Gastroesophageal sphincter (tissue), 4 donors: ENCODE measurements around the gene MRPL32. TPM values are rescaled to one million over a fixed set of nuclear protein-coding genes. Genes with fewer than 3 reads are reported as not detected.

Experiments
- ATAC-seq: fragments of 150-250 bp; one replicate; pipeline ENCODE4 v1.9.1; 2016; ENCODE audit warnings: mild to moderate bottlenecking, moderate library complexity
- H3K27ac ChIP-seq, 4 donors: fragments of 200-600 bp; sonication (generic) in 3 of 4; 1 replicate in 3 of 4; 2 replicates in 1 of 4; pipeline ENCODE4 v1.5.1; 2016 to 2019
- H3K27me3 ChIP-seq: fragments of 200-600 bp; sonication (generic); one replicate; pipeline ENCODE4 v1.5.1; 2019
- H3K36me3 ChIP-seq, 2 donors: fragments of 200-600 bp; sonication (generic); one replicate each; pipeline ENCODE4 v1.5.1; 2019; ENCODE audit warnings: control low read depth in 1 of 2
- H3K4me1 ChIP-seq, 3 donors: fragments of 200-600 bp; sonication (generic); 1 replicate in 2 of 3; 2 replicates in 1 of 3; pipeline ENCODE4 v1.5.1; 2016 to 2019; ENCODE audit warnings: control low read depth in 2 of 3
- H3K4me3 ChIP-seq, 2 donors: fragments of 200-600 bp; sonication (generic); one replicate each; pipeline ENCODE4 v1.5.1; 2019; ENCODE audit warnings: mild to moderate bottlenecking in 1 of 2, moderate library complexity in 1 of 2
- H3K9me3 ChIP-seq, 3 donors: fragments of 200-600 bp; sonication (generic); one replicate each; pipeline ENCODE4 v1.5.1; 2017 to 2019; ENCODE audit warnings: control low read depth in 2 of 3
- CTCF ChIP-seq, 4 experiments: fragments of 200-600 bp in 2 of 4; fragments of 450-650 bp in 2 of 4; sonication (generic) in 1 of 4; IDR thresholded peaks; one replicate each; pipeline ENCODE4 v1.5.1; 2017 to 2019; ENCODE audit warnings: antibody characterized with exemption in 4 of 4, mild to moderate bottlenecking in 2 of 4, moderate library complexity in 2 of 4
- EP300 ChIP-seq: sonication (generic); formaldehyde crosslinking; IDR thresholded peaks from one replicate; pipeline ENCODE4 v1.6.1; 2017; ENCODE audit warnings: antibody characterized with exemption, mild to moderate bottlenecking
- POLR2A ChIP-seq, 2 donors: fragments of 450-650 bp; IDR thresholded peaks; one replicate each; pipeline ENCODE4 v1.6.1; 2017; ENCODE audit warnings: antibody characterized with exemption in 2 of 2, mild to moderate bottlenecking in 2 of 2, moderate library complexity in 1 of 2
- POLR2AphosphoS5 ChIP-seq: sonication (generic); formaldehyde crosslinking; IDR thresholded peaks from one replicate; pipeline ENCODE4 v1.6.1; 2017; ENCODE audit warnings: antibody characterized with exemption
- WGBS, 2 donors: methylation state at CpG; one replicate each; pipeline ENCODE4 v1.1.5; 2018; ENCODE audit warnings: low coverage in 1 of 2; 5-methylcytosine and 5-hydroxymethylcytosine counted together
- total RNA-seq, 4 donors: library from RNA; depleted of rRNA; stranded (reverse); fragments of >200 nt; gene quantifications; one replicate each; pipeline ENCODE4 v1.1.0, GENCODE V29; 2016

Gene MRPL32
- total RNA-seq, 4 donors from 2014 or later: 45.6 to 68.7 (median 53.8) TPM

DNA sequence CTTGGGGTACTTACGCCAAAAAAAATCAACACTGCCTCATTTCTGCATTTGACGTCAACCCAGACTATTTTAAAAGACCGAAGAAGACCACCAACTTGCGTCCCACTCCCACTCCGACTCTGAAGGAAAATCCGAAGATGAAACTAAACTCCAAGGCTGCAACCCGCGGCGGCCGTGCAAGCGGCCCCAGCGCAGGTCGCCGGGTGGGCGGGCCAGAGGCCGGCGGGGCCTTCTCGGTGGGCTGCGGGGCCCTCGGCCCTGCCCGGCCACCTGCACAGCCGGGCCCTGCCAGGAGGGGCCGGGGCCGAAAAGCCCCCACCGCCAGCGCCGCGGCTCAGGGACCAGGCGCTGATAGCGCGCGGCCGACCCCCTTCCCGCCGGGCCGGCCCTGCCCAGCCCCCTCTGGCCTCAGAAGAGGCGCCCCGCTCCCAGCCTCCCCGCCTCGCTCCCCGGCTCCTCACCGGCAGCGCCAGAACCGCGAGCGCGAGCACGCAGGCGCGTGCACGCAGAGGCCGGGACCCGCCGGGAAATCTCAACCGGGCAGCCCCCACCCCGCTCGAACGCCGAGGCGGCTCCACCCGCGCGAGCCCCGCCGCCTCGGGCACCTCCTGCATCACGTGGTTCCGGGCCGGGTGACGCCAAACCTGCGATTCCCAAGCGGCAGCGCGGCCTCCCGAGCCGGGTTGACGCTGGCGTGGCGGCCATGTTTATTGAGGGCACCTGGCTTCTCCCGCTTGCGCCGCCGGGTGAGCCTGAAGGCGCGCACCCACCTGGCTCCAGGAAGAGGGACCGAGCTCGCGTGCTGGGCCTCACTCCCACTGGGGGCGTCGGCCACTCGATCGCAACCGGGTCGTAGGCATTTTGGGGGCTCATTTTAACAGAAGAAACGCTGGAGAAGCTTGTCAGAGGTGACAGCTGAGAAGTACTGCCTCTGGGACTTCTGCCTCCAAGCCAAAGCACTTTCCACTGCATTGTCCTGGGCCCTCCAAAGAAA is 20.4 kb upstream of the MRPL32 start, which contains the start of gene C7orf25:
Gene C7orf25 (minus strand): TSS at position 617 of the 994 bp plus-strand sequence. CDS start 1,170 bp downstream, outside the sequence.
- peak within 1 kb of the TSS; percentile 92 to 95 for H3K4me3 ChIP-seq
- no peaks in the 10 kb centered on the region for H3K9me3 ChIP-seq
- H3K27ac ChIP-seq: peak within 1 kb of the TSS; percentile 64 to 92 (median 85)
- TF ChIP-seq CTCF (IDR thresholded peaks at IDR 0.05) (peak in 2 of 4 experiments; percentile 10 to 23), POLR2AphosphoS5 (peak; percentile 83), EP300 (no peak), POLR2A (IDR thresholded peaks at IDR 0.05) (peak; percentile 36 to 51)
- H3K36me3 ChIP-seq: peaks cover 0 to 23% of the 10 kb centered on the region in 2 donors
- peak; percentile 97 for ATAC-seq
- no peaks in the 10 kb centered on the region for H3K27me3 ChIP-seq
- 0% methylated on average over 4 to 10 of the region's 95 CpGs for WGBS, 2 donors
- peaks cover 0 to 29% (median 5%) of the 10 kb centered on the region in 3 donors for H3K4me1 ChIP-seq

DNA sequence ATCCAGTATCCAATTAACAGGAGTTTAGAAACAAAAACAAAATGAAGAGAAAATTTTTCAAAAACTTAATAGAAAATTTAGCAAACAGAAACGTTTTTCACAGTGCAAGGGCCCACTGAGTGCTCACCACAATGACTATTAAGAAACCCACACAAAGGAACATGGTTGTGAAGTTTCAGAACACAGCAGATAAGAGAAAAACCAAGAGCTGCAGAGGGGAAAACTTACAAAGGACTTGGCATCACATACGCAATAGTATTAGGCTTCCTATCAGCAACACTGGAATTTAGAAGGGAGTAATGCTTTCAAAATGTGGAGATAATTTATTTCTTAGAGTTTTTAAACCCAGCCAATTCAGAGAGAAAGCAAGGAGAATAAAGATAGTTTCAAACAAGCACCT is 18.6 kb upstream of the MRPL32 start:
- Histone ChIP-seq H3K9me3 (no peaks in the 10 kb centered on the region), H3K4me1 (peaks cover 0 to 29% (median 5%) of the 10 kb centered on the region in 3 donors), H3K27ac (peak overlapping the region in 1 of 4 donors; percentile 5), H3K27me3 (no peaks in the 10 kb centered on the region), H3K36me3 (peaks cover 3 to 41% of the 10 kb centered on the region in 2 donors), H3K4me3 (no peak overlapping the region)
- TF ChIP-seq EP300: no peak
- TF ChIP-seq POLR2AphosphoS5: no peak
- no peak for TF ChIP-seq CTCF (IDR thresholded peaks at IDR 0.05)
- no peak for TF ChIP-seq POLR2A (IDR thresholded peaks at IDR 0.05)
- whole genome bisulfite sequencing, 2 donors: 48 to 80% methylated on average over 2 of the region's 2 CpGs
- no peak for ATAC-seq

DNA sequence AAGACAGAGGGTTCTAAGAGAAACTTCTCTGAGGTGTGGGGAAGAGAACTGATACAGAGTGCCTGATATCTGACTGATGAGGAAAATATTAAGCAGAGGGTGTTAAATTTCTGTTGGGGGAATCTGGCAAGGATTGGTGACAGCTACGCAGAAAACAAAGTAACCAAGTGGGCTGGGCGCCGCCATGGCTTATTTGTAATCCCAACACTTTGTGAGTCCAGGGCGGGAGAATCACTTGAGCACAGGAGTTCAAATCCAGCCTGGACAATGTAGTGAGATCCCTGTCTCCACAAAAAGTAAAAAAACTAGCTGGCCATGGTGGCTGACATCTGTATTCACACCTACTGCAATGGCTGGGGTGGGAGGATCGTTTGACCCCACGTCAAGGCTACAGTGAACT is 18.2 kb upstream of the MRPL32 start:
- H3K36me3 ChIP-seq: peaks cover 3 to 46% of the 10 kb centered on the region in 2 donors
- ATAC-seq: no peak
- peaks cover 0 to 29% (median 5%) of the 10 kb centered on the region in 3 donors for H3K4me1 ChIP-seq
- H3K9me3 ChIP-seq: no peaks in the 10 kb centered on the region
- H3K27me3 ChIP-seq: no peaks in the 10 kb centered on the region
- 61 to 68% methylated on average over 4 to 5 of the region's 6 CpGs for WGBS, 2 donors
- H3K4me3 ChIP-seq: no peak overlapping the region
- H3K27ac ChIP-seq: peak overlapping the region in 1 of 4 donors; percentile 5
- no peak for TF ChIP-seq POLR2AphosphoS5
- no peak for TF ChIP-seq CTCF (IDR thresholded peaks at IDR 0.05)
- TF ChIP-seq POLR2A (IDR thresholded peaks at IDR 0.05): no peak
- no peak for TF ChIP-seq EP300

GRCh38 chr7:42914421-42915045 is 17.6 kb upstream of the MRPL32 start:
- TF ChIP-seq POLR2AphosphoS5 (peak; percentile 14), CTCF (IDR thresholded peaks at IDR 0.05) (no peak), EP300 (no peak), POLR2A (IDR thresholded peaks at IDR 0.05) (no peak)
- 56 to 68% methylated on average over 4 of the region's 5 CpGs for WGBS, 2 donors
- Histone ChIP-seq H3K4me3 (no peak overlapping the region), H3K27ac (peak overlapping the region in 1 of 4 donors; percentile 28), H3K4me1 (peaks cover 0 to 29% (median 5%) of the 10 kb centered on the region in 3 donors), H3K27me3 (no peaks in the 10 kb centered on the region), H3K9me3 (no peaks in the 10 kb centered on the region), H3K36me3 (peaks cover 3 to 51% of the 10 kb centered on the region in 2 donors)
- ATAC-seq: no peak
